Retina (tissue), 1 donor: ENCODE data around the gene FNDC3B.

Experiments used
- DNase-seq: peaks from one replicate; pipeline ENCODE4 v3.0.0-alpha.2; 2016

The FNDC3B gene

DNA sequence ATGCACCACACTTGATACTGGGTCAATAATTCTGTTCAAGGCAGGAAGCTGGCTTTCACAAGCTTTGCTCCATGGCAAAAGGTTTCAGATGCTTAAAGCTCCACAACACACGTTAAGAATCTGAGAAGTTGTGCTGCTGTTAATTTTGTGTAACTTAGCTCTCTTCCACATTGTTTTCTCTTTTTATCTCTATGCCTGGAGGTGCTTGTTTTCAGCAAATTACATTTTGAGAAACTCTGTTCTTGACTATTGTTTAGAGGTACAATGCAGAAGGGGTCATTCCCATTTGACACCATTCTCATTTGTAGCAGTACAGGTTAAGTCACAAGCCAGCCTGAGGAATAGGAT lies 156.0 kb downstream of the FNDC3B start:
- DNase-seq = peak; percentile 23

DNA sequence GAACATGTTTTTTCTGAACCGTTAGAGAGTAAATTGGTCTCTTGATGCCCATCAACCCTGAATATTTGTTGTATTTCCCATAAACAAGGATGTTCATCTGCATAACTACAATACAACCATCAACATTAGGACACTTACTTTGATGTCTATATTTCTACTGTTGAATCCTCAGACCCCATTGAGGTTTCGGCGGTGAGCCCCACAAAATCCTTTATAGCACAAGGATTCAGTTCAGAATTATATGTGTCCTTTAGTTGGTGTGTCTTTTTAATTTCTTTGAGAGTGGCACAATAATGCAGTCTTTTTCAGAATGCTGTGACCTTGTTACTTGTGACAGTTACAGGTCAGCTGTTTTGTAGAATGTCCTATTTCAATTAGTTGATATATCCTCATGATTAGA lies 158.0 kb downstream of the FNDC3B start:
- no peak for DNase-seq

DNA sequence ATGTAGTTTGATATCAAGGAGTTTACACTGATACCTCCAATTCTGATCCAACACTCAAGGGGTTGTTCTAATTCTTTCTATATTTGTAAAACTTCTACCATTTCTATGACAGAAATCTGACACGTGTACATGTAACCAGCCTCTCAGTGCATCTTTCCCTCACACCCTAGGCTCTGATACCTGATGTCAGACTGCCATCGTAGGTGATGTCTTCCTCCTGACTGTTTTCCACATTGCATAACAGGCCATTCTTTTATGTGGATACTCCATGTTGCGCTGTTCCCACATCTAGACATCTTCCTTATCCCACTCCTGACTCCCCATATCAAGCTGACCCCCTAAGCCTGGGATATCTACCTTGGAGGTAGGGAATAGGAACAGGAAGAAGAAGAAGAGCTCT lies 159.1 kb downstream of the FNDC3B start:
- no peak for DNase-seq

DNA sequence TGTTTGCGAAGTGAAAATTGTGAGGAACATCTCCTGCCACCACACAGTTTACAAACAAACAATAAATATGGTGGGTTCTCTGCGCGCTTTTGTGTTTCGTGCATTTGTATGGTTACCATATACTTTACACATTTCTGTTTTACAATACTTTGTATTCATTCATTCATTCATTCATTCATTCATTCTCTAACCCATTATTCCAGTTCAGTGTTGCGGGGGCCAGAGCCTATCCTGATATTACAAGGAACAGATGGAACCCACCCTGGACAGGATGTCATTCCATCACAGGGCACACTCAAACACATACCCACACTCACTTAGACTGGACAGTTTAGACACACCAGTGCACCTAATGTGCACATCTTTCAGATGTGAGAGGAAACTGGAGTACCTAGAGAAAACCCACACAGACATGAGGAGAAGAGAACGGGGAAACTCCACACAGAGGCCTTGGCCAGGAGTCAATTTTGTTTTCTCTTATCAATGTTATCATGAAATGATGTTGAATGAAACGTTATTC lies 160.5 kb downstream of the FNDC3B start:
- no peak for DNase-seq

DNA sequence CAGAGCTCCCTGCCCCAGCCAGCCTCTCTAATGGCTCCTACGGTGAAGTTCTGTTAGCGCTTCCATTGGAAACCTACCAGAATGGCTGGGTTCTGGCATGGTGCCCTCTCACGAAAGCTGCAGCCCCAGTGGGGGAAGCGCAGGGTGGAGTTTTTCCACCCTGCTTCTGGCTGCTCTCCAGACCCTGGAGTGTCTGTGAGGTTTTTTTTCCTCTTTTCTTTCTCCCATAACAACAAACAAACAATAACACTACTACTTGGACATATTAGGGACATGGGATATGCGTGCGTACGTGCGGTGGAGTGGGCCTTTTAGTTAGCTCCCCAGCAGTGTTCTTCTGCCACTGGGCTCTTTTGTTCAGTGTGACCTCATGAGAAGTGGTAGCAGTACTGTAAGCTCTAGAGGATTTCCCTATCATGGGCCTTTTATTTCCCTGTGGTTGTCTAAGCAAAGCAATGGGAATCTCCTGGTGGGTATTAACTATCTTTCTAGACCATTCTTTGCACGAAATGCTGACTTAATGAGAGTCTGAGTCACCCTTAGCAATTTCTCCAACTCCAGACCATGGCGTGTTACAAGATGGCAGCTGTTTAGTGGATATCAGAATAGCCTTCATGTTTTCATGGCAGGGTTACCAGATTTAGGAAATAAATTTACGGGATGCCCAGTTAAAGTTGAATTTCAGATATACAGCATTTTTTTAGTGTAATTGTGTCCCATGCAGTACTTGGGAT lies 161.9 kb downstream of the FNDC3B start:
- no peak for DNase-seq

DNA sequence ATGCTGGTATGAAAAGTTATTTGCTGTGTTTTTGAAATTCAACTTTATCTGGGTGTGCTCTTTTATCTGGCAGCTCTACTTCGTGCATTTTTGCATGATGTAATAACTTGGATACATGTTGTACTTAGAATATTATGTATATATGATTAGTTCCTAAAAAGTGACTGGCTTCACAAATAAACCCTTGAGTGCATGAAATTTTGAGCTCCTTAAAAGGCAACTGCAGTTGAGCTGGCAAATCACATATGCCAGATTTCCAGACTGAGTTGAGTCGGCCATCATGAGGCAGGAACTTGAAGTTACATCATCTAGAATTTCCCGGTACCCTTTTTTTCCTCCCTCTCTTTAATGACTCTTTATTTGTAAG lies 162.5 kb downstream of the FNDC3B start:
- DNase-seq = no peak

DNA sequence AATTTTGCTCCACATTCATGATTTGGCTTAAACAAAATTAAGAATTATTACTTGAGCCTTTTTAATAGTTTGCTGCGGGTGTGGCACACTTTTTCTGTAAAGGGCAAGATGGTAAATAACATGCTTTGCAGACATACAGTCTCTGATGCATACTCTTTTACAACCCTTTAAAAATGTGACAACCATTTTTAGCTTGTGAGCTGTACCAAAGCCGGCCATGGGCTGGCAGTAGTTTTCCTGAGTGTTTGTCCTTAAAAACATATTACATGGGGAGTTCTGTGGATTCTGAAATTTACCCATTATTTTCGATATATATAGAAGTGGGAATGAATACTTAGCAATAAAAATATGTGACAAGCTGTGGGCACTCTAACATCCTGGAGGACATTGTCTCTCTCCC lies 163.4 kb downstream of the FNDC3B start:
- DNase-seq = no peak

DNA sequence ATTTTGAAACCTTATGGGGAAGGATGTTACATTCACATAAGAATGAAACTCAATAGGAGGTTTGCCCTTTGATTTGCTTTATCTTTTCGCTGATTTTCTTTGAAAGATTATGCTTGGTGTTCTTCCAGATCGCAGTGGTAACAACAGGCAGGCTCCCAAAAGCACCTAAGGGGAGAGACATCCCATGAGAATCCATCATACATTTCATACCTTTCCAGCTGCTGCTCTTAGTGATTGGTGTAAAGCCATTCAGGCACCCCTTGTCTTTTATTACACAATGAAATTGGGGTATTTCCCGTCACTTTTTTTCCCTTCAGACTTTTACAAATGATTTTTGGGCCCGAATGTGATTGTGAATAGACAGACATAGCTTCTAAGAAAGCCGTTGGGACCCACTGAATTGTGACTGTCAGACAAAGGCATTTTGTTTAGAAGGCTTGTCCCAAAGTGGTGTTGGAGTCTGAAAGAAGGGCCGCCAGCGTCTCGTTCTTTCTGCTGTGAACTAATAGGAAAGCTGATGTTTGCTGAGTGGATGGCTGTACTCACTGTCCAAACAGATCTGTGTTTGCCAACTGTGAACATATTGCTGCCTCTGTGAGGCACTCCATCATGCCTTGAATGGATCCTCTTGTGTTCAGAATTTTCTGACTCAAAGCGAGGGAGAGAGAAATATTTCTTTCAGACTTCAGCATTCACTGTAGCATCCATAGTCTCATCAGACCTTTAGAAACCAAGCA lies 164.3 kb downstream of the FNDC3B start:
- DNase-seq = peak; percentile 62

DNA sequence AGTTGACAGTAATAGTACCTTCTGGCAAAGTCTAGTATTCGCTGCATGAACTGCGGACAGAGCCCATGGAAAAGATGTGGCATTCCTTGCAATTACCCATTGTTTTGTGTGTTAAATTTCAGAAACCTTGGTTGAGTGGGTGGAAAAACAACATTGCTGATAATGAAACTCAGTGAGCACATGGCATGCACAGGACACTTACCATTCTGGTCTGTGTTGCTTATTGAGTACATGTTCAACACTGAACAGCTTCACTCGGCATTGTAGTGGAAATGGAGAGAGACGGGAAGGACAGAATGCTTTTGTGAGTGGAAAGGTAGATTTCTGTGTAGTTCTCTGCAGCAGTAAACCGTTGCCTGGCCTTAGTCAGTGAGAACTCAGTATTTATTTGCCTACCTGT lies 165.3 kb downstream of the FNDC3B start:
- DNase-seq = no peak

DNA sequence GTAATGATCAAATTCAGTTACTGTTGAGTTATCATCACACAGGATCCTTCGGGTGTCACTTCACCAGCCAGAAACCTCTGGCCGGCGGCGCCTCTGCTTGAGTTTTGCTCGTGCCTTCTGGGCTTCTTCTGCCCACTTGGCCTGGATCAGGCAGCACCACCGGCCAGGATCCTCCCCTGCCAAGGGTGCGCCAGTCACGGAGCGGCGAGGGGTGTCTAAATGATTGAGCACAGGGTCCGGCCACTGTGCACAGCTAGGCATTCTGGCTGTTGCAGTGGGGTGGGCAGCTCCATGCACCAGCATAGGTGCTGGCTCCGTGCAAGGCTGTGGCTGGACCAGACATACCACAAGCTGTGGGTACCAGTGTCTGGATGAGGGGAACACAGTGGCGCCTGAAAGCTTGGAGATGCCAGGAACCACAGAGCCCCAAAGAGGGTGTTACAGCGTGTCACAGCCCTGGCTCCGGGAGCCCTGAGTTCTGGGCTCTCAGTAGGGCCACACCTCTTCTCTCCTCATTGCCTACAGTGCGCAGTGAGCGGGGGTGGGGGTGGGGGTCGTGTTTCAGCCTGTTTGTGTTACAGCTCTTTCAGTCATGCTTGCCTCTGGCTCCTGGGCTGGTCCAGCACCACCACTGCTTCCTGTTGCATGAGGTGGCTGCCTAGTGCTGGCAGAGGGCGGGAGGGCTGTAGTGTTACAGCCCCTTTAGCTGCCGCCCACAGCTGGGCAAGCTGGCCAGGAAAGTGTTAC lies 169.4 kb downstream of the FNDC3B start:
- DNase-seq = no peak

DNA sequence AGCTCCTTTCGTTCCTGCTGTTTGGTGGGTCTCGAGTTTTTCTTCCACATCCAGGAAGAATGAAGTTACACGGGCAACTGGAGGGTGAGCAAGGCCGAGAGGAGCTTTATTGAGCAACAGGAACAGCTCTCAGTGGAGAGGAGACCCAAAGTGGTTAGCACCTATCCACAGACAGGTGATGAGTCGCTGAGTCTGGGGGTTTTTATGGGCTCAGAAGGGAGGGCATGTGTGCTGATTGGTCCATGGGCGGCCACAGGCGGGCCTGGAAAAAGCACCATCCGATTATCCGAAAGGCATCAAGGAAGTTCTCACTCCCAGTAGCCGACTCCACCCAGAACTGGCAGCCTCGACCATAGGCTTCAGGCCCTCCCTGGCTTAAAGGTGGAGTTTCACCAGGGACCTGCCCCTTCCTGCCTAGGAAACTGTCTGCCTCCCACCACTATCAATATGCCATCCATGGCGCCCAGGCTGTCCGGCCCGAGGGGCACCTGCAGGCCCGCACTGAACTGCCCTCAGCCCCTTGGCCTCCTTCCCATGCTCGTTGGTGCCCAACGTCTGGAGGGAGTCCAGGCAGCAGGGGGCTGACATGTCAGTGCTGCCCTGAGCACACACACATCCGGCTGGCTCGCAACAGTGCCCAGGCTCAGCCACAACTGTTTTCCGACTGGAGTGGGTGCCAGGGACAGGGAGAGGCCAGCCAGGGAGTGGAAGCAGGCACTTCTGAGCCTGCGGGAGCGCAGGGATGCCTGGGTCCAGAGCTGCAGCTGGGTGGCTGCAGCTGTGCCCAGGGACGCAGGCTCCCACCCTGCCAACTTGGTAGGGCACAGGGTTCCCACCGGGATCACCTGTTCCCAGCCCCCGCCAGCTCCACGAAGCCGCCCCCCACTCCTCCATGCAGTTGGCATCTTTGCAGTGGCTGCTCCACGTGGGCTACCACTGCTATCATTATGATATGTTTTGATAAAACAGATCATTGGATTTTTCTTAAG lies 170.2 kb downstream of the FNDC3B start:
- DNase-seq = no peak

DNA sequence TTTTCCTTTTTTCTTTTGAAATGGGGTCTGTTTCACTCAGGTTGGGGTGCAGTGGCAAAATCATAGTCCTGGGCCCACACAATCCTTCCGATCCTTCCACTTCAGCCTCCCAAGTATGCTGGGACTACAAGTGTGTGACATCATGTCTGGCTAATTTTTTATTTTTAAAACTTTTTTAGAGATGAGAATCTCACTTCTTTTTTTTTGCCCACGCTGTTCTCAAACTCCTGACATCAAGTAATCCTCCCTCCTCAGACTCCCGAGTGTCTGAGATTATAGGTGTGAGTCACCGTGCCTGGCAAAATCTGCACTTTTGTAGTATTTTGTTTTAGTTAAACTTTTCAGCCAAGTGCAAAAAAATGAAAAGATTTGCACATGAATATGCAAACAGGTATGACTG lies 171.0 kb downstream of the FNDC3B start:
- no peak for DNase-seq

DNA sequence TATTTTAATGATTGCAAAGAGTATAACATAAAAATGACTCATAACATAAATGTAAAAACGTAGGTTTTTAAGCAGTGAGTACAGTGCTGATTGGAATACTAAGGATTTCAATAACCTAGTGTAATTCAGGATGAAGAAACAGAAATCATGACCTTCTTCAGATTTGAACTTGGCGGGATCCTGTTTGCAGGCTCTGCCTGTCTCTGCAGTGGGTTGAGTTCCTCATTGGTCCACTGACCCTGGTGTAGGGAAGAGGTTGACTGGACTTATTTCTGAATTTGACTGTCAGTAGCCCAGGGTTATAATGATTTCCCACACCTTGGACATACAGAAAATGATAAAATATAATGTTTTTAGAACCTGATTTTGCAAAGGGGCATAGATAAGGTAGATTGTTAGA lies 171.7 kb downstream of the FNDC3B start:
- DNase-seq = no peak

DNA sequence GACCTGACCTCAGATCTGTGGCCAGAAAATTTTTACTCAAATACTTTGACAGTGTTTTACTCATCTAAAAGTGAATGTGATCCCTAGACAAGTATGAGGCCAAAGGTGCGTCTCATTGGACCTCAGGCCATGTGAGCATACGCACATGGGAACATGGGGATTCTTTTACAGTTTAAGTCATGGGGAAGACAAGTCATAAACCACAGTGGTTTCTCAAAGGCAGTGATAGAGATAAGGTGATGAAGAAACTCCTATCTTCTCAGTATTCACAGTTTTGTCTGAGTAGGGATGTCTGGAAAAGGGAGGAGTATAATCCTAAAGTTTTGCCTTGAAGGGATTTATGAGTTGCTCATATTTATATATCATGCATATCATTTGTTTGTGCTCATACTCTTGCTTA lies 173.8 kb downstream of the FNDC3B start:
- no peak for DNase-seq

DNA sequence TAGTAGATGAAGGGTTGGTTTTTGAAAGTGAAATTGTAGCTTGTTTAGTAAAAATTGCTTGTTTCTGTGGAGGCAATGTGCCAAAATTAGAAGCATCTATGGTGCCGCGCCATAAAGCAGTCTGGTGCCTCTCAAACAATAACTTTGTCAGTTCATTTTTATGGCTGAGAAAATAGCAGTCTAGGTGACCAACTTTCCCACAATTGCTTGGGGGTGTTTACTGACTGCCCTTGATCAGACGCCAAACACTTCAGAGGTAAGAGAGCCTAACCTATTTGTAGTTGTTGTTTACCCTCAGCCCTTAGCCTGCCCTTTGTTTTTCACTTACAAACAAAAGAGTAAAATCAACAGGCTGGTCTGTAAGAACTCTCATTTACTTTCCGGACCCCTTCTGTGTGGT lies 174.5 kb downstream of the FNDC3B start:
- no peak for DNase-seq

DNA sequence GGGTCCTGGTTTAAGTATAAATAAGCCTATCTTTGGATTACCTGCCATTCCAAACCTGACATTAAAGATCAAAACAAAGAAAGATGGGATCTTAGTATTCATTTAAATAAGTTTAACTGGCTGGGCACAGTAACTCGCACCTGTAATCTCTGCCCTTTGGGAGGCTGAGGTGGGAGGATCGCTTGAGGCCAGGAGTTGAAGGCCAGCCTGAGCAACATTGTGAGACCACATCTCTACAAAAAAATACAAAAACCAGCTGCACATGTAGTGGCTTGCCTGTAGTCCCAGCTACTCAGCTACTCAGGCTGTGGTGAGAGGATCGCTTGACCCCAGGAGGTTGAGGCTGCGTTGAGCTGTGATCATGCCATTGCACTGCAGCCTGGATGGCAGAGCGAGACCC lies 176.9 kb downstream of the FNDC3B start:
- DNase-seq = no peak

DNA sequence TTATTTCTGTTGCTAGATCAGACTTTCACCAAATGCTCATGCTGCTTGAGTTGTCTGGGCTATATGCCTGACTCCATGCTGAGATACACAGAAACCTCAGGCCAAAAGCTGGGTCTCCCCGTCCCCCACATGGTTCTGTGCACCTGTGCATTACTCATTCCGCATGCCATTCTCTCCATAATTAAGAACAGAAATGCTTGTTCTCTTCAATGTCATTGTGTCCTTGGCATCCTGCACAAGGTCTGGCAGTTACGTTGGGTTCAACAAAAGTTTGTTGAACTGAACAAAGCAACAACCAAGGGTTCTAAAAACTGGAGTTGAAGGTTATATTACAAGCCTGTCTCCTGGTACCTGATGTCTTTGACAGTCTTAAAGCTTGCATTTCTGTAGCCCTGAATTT lies 177.5 kb downstream of the FNDC3B start:
- DNase-seq = no peak

DNA sequence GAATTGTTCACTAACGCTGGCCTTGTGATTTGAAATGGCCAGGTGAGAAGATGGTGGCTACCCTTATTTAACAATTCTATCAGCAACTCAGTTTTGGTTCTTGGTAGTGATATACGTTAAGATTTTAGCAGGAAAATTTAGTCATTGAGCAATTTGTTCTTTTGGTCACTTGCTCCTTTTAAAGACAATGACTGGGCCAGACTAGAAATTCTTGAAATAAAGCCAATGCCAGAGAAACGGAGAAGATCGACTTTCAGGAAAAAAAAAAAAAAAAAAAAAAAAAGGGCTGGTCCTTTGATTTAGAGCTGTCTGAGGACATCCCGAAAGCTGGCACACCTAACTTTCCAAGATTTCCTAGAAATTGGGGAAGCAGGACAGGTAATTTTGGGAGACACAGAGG lies 178.5 kb downstream of the FNDC3B start:
- no peak for DNase-seq

DNA sequence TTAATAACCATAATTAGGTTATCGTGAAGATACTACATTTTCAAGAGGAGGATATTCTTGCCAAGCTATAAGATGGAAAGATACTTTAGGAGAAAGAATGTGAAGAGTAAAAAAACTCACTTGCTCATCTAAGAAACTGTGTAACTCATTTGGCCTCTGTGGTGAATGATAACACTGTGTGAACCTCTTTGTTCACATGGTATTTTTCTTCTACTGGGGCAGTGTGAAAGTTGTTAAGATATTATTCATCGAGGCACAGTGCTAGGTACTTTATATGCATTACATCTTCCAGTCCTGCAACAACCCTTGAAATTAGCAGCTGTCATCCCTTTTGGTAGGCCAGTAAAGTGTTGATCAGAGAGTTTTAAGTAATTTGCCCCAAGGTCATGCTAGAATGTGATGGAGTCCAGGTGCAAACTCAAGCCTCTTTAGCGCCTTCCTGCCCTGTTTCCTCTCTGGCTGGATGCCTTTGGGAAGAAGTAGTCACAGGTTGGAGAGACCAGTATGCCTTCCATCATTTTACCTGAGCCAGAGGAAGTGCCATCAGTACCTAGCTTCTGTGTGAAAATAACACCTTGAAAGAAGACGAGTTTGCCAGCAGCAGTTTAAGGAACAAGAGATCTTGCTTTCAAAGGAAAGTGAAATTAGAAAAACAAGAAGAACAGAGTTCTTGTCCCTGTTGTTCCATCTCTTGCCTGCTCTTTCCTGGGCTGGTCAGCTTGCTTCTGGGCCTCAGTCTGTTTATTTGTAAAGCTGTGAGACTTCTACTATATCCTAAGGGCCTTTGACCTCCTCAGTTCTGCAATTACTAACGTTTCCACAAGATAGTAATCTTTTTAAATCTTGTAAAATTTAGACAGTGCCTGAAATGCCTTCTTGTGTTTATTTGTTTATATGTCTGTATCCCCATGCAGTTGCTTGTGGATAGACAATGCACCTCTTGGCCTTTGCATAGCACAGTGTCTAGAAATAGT lies 179.3 kb downstream of the FNDC3B start:
- DNase-seq = no peak

DNA sequence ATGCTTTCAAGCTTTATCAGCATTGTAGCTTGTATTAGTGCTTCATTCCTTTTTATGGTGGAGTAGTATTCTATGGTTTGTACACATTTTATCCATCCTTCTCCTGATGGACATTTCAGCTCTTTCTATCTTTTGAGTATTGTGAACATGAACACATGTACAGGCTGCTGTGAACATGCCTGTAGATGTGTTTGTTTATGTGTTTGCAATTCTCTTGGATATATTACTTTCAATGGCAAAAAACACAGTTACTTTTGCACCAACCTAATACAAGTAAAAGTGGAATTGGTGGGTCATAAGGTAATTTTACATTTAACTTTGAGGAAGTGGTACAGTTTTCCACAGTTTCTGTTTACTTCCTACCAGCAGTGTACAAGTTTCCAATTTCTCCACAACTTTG lies 180.4 kb downstream of the FNDC3B start:
- no peak for DNase-seq

DNA sequence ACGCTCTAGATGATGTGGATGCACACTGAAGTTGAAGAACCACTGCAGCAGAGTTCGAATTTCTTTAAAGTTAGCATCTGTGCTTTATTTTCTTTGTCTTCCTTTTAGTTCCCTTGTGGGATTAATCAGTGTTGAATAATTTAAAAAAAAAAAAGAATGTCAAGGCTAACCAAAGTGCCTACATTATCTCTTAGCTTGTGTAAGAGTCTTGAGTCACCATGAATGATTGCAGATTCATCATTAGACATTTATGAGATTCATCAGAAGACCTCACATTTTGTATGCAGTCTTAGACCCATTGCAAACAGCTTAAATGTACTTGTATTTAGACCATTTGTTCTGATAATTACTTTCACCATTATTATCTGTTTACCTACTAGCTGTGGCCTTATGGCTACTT lies 182.2 kb downstream of the FNDC3B start:
- DNase-seq = no peak
